GM18861 (cell line): Measurements from ENCODE around the gene C10orf105.

ENCODE experiments used
- ATAC-seq: cut with Tn5 transposase; IDR thresholded peaks from one replicate; pipeline ENCODE4 v1.9.1; 2021; ENCODE audit not compliant: unreplicated experiment

C10orf105 gene

DNA sequence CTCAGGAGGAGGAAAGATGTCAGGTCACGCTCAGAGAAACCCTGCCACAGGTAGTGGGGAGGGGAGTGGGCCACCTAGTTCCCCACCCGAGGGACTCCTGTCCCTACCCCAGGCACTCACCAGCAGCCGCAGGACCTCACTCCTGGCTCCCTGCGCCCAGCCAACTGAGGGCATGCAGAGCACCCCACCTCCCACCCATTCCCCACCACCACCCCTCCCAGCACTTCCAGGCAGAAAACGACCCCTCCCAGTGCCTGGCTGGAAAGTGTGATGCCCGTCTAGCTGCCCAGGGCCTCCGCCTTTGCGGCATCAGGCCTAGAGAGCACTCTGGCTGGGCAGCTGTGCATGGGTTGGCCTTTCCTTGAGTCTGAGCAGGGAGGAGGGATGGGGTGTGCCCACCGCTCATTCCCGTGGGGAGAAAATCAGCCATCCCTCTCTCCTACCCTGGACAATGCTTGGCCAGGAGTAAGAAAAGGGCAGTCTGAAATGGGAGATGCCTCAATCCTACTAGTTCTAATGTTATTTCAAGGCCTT is 1.3 kb downstream of the C10orf105 start:
- ATAC-seq: no peak

DNA sequence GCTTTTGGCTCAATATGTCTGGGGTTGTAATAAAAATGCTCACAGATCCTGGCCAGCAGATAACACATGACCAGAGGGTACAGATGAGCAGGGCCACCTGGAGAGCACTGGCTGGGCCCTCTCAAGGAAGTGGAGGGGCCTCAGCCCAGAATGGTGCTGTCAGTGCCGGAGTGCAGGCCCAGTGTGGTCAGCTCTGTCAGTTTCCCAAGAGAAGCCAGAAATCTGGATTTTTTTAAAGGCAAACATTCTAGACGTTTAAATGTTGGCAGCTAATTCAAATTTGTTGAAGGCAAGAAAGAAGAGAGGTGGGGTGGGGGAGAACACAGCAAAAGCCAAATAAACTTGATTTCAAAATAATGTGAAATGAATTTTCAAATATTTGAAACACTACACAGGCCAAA is 2.0 kb downstream of the C10orf105 start:
- no peak for ATAC-seq

- ATAC-seq: no peak
These were observed 2.5 kb downstream of the C10orf105 start for GRCh38 chr10:71717056-71717455.

DNA sequence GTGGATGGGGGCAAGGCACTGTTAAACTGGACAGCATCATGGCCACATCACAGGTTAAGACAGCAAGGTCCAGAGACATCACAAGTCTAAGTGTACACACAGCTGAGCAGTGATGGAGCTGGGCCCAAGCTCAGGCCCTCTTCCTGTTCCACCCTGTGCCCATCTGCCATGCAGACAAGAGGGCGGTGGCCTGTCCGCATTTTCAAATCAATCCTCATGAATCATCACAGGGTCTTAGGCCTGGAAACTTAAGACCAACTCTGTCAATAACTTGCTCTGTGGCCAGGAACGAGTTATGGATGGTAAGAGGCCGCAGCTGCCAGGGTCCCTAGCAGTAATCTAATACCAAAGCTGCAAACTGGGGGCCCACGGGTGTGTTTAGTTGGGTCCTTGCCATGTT is 3.2 kb downstream of the C10orf105 start:
- ATAC-seq: no peak

- no peak for ATAC-seq
These were observed 3.7 kb downstream of the C10orf105 start for GRCh38 chr10:71715860-71716259.

- ATAC-seq: no peak
These were observed 4.6 kb downstream of the C10orf105 start for GRCh38 chr10:71715026-71715425.

- no peak for ATAC-seq
These were observed 5.0 kb downstream of the C10orf105 start for GRCh38 chr10:71714592-71714991.

GRCh38 chr10:71714031-71714410 is 5.6 kb downstream of the C10orf105 start:
- no peak for ATAC-seq

- no peak for ATAC-seq
These were observed 6.2 kb downstream of the C10orf105 start for GRCh38 chr10:71713135-71714030.

DNA sequence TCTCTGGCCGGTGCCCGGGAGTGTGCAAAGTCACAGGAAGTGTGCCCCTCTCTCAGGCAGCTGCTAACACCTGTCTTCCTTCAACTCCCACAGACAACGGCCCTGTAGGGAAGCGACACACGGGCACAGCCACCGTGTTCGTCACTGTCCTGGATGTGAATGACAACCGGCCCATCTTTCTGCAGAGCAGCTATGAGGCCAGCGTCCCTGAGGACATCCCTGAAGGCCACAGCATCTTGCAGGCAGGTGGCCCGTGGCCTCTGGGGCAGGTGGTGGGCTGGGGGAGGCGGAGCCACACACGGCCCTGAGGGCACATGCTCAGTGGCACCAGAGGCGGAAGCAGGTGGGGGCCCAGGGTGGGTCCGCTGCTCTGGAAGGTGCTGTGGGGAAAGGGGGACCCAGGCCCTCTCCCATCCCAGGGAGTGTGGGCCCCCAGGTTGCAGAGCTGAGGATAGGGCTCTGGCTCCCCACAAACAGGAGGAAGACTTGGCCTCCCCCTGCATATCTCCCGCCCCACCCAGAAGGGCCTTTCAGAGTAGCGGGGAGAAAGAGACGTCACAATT is 6.9 kb downstream of the C10orf105 start:
- no peak for ATAC-seq

GRCh38 chr10:71712170-71712569 is 7.4 kb downstream of the C10orf105 start:
- ATAC-seq: no peak

GRCh38 chr10:71711052-71711623 is 8.4 kb downstream of the C10orf105 start:
- ATAC-seq: no peak

DNA sequence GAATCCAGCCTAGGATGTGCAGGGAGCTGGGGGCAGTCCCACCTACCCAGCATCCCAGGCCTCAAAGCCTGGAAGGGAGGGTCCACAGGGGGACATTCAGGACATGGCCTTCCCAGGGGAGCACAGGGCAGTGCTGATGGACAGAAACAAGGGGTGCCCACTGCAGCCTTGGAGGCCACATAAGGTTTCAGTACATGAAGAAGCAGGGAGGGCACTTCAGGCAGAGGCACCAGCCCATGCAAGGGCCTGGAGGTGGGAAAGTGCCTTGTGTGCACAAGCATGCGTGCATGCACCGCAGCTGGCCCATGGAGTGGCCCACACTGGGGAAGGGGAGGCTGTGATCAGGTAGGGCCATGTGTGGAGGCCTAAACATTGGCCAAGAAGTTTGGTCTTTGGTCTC is 9.1 kb downstream of the C10orf105 start:
- no peak for ATAC-seq

DNA sequence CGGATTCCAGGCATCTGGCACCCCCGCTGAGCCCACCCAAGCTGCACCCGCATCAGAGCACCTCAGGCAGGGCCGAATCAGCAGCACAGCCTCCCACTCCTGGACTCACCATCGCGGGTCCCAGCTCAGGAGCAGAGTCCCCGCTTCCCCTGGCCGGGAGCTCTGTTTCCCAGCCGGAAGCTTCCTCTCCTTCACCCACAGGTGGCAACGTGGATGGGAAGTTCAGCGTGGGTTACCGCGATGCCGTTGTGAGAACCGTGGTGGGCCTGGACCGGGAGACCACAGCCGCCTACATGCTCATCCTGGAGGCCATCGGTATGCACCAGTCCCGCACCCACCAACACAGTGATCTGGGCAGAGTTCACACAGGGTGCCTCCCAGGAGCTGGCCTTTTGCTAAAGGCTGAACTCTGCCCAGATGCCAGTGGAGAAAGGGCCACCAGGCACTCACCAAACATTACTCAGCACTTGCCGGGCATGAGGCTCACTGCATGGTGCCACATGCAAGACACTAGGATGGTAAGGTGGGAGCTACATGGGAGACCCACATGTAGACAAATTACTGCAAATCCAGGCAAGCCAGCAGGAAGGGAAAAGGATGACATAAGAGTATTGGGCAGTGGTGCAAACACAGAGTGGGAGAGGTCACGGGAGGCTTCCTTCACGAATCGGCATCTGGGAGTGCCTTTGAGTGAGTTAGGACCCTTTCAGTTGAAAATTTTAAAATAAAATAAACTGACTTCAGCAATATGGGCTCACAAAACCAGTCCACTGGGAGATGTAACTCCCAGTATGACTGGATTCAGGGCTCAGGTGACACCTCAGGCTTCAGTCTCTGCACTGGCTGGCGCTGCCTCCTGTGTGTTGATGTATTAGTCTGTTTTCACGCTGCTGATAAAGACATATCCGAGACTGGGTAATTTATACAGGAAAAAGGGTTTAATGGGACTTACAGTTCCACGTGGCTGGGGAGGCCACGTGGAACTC is 10.4 kb downstream of the C10orf105 start:
- peak; percentile 66 for ATAC-seq

- no peak for ATAC-seq
These were observed 11.3 kb downstream of the C10orf105 start for GRCh38 chr10:71708301-71708703.

DNA sequence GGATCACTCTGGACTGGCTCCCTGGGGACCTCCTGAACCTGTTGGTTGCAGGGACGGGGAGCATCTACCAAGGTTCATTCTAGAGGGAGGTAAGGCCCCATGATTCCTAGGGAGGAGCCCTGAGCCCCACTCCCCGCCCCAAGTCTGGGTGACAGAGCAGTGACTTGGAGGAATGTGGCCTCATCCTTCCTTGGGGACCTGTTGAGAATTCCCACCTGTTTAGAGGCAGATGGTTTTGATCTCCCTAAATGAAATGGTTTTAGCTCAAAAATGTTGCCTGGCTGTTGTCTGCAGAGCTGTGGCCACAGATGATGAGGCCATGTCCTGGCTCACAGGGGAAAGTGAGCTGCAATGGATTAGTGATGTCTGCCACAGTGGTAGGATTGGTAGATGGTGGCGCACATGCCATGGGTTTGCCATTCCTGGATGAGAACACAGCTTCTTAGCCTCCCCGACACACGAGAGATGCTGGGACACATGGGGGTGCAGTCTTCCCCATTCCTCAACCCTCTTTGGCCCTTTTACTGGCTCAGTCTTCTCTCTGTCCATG is 12.3 kb downstream of the C10orf105 start:
- no peak for ATAC-seq

- no peak for ATAC-seq
These were observed 13.1 kb downstream of the C10orf105 start for GRCh38 chr10:71706216-71707121.

DNA sequence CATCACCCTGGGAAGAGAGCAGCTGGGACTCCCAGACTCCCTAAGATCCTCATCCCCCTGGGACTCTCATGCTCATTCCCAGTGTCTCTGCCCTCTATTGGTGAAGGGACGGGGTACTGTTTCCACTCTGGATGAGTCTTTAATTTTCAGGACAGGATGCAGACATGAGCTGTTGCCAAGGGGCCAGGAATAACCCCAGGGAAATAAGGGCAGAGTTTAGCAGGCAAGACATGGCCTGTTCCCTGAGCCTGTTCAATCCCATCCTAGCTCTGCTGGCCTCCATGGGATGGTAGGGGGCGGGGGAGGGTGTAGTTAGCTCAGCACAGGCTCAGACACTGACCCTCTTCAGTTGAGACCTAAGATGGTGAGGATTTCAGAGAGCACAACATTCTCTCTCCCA is 14.0 kb downstream of the C10orf105 start:
- ATAC-seq: no peak

DNA sequence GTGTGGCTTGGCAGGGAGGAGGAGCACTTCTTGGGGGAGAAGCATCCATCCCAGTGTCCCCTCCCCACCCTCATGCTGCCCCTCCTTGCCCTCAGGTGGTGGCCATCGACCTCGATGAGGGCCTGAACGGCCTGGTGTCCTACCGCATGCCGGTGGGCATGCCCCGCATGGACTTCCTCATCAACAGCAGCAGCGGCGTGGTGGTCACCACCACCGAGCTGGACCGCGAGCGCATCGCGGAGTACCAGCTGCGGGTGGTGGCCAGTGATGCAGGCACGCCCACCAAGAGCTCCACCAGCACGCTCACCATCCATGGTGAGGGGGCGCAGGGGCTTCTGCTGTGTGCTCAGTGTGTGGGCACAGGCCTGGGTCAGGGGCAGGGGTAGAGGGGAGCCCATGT is 14.8 kb downstream of the C10orf105 start:
- no peak for ATAC-seq
